ENCODE measurements around the gene TMPRSS15.

TMPRSS15 gene

GRCh38 chr21:18350216-18350615 lies 53.4 kb downstream of the TMPRSS15 start:
- no peak for DNase-seq (ENCODE audit: extremely low read depth in 1 of 2, low read depth in 1 of 2)

GRCh38 chr21:18349468-18349867 lies 54.1 kb downstream of the TMPRSS15 start:
- DNase-seq (ENCODE audit: extremely low read depth in 1 of 2, low read depth in 1 of 2): no peak

GRCh38 chr21:18340387-18340942 lies 63.1 kb downstream of the TMPRSS15 start:
- no peak for DNase-seq (ENCODE audit: extremely low read depth in 1 of 2, low read depth in 1 of 2)

GRCh38 chr21:18335651-18336236 lies 67.8 kb downstream of the TMPRSS15 start:
- DNase-seq (ENCODE audit: extremely low read depth in 1 of 2, low read depth in 1 of 2): no peak

- no peak for DNase-seq (ENCODE audit: extremely low read depth in 1 of 2, low read depth in 1 of 2)
Observed at GRCh38 chr21:18334066-18334465, 69.5 kb downstream of the TMPRSS15 start.

GRCh38 chr21:18318156-18318555 lies 85.4 kb downstream of the TMPRSS15 start:
- DNase-seq (ENCODE audit: extremely low read depth in 1 of 2, low read depth in 1 of 2): no peak

GRCh38 chr21:18298228-18298627 lies 105.4 kb downstream of the TMPRSS15 start:
- no peak for DNase-seq (ENCODE audit: extremely low read depth in 1 of 2, low read depth in 1 of 2)

GRCh38 chr21:18294100-18294499 lies 109.5 kb downstream of the TMPRSS15 start:
- no peak for DNase-seq (ENCODE audit: extremely low read depth in 1 of 2, low read depth in 1 of 2)

- DNase-seq (ENCODE audit: extremely low read depth in 1 of 2, low read depth in 1 of 2): no peak
Observed at GRCh38 chr21:18289876-18290275, 113.7 kb downstream of the TMPRSS15 start.

- DNase-seq (ENCODE audit: extremely low read depth in 1 of 2, low read depth in 1 of 2): no peak
Observed at GRCh38 chr21:18285379-18285778, 118.2 kb downstream of the TMPRSS15 start.

- DNase-seq (ENCODE audit: extremely low read depth in 1 of 2, low read depth in 1 of 2): no peak
Observed at GRCh38 chr21:18275781-18276180, 127.8 kb downstream of the TMPRSS15 start.

- DNase-seq (ENCODE audit: extremely low read depth in 1 of 2, low read depth in 1 of 2): no peak
Observed at GRCh38 chr21:18274370-18274769, 129.2 kb downstream of the TMPRSS15 start.

- no peak for DNase-seq (ENCODE audit: extremely low read depth in 1 of 2, low read depth in 1 of 2)
Observed at GRCh38 chr21:18273400-18273799, 130.2 kb downstream of the TMPRSS15 start.

- DNase-seq (ENCODE audit: extremely low read depth in 1 of 2, low read depth in 1 of 2): no peak
Observed at GRCh38 chr21:18269856-18270255, 133.7 kb downstream of the TMPRSS15 start.

GRCh38 chr21:18268906-18269305 lies 134.7 kb downstream of the TMPRSS15 start:
- no peak for DNase-seq (ENCODE audit: extremely low read depth in 1 of 2, low read depth in 1 of 2)

- DNase-seq (ENCODE audit: extremely low read depth in 1 of 2, low read depth in 1 of 2): no peak
Observed at GRCh38 chr21:18267496-18267895, 136.1 kb downstream of the TMPRSS15 start.

- DNase-seq (ENCODE audit: extremely low read depth in 1 of 2, low read depth in 1 of 2): no peak
Observed at GRCh38 chr21:18265944-18266343, 137.6 kb downstream of the TMPRSS15 start.

GRCh38 chr21:18253799-18254198 lies 149.8 kb downstream of the TMPRSS15 start:
- DNase-seq (ENCODE audit: extremely low read depth in 1 of 2, low read depth in 1 of 2): no peak

GRCh38 chr21:18253221-18253620 lies 150.4 kb downstream of the TMPRSS15 start:
- no peak for DNase-seq (ENCODE audit: extremely low read depth in 1 of 2, low read depth in 1 of 2)

GRCh38 chr21:18252680-18253079 lies 150.9 kb downstream of the TMPRSS15 start:
- no peak for DNase-seq (ENCODE audit: extremely low read depth in 1 of 2, low read depth in 1 of 2)

- no peak for DNase-seq (ENCODE audit: extremely low read depth in 1 of 2, low read depth in 1 of 2)
Observed at GRCh38 chr21:18252256-18252655, 151.3 kb downstream of the TMPRSS15 start.

- DNase-seq (ENCODE audit: extremely low read depth in 1 of 2, low read depth in 1 of 2): no peak
Observed at GRCh38 chr21:18251065-18251464, 152.5 kb downstream of the TMPRSS15 start.

- no peak for DNase-seq (ENCODE audit: extremely low read depth in 1 of 2, low read depth in 1 of 2)
Observed at GRCh38 chr21:18249672-18250071, 153.9 kb downstream of the TMPRSS15 start.
